Activated CD8-positive, alpha-beta T cell treated with anti-CD3 and anti-CD28 coated beads for 36 hours (primary cell): ENCODE measurements around the gene PIK3C2G. TPM values are rescaled to one million over a fixed set of nuclear protein-coding genes. Genes with fewer than 3 reads are reported as not detected.

Experiments used
- ATAC-seq: fragments of 200-7000 bp; cut with Tn5 transposase; one replicate; pipeline ENCODE4 v1.10.0; 2021; ENCODE audit warnings: mild to moderate bottlenecking, moderate library complexity
- CTCF ChIA-PET: fragments of 350-600 bp; sonication (Branson Sonifier 250); formaldehyde crosslinking; loops from one replicate; lab custom pipeline; 2021; ENCODE audit warnings: antibody characterized with exemption; lab: Charles Lee
- POLR2A ChIA-PET: fragments of 350-600 bp; sonication (Branson Sonifier 250); formaldehyde crosslinking; loops from one replicate; lab custom pipeline; 2021; ENCODE audit warnings: antibody characterized with exemption; lab: Charles Lee
- DNase-seq: peaks from one replicate; pipeline ENCODE4 v3.0.0-alpha.2; 2020
- H3K27ac Mint-ChIP-seq: one replicate; pipeline ENCODE4 v1.8.0; 2021; ENCODE audit warnings: mild to moderate bottlenecking, mixed read lengths
- H3K27me3 Mint-ChIP-seq: one replicate; pipeline ENCODE4 v1.8.0; 2021; ENCODE audit warnings: mixed read lengths
- H3K36me3 Mint-ChIP-seq: one replicate; pipeline ENCODE4 v1.8.0; 2021; ENCODE audit warnings: low read depth, mixed read lengths
- H3K4me1 Mint-ChIP-seq: one replicate; pipeline ENCODE4 v1.8.0; 2021; ENCODE audit warnings: low read depth, mixed read lengths
- H3K4me3 Mint-ChIP-seq: one replicate; pipeline ENCODE4 v1.8.0; 2021; ENCODE audit warnings: mild to moderate bottlenecking, moderate library complexity, mixed read lengths
- H3K9me3 Mint-ChIP-seq: one replicate; pipeline ENCODE4 v1.8.0; 2021; ENCODE audit warnings: mixed read lengths
- CTCF ChIP-seq: fragments of 200-600 bp; IDR thresholded peaks from one replicate; pipeline ENCODE4 v1.8.0; 2022; ENCODE audit warnings: antibody characterized with exemption, mild to moderate bottlenecking
- intact Hi-C: fragments of 100-400 bp; cut with micrococcal nuclease; formaldehyde crosslinking; loops from one replicate; pipeline ENCODE4 v1.10.0; 2022
- total RNA-seq, 2 experiments: library from RNA; stranded (reverse); gene quantifications; one replicate each; pipeline ENCODE4 v1.2.3, GENCODE V29; 2021

The PIK3C2G gene
- total RNA-seq, 2 experiments from 2014 or later, result not detected

GRCh38 chr12:18373181-18373580 lies 111.9 kb downstream of the PIK3C2G start:
- ATAC-seq (no peak), DNase-seq (no peak)
- POLR2A ChIA-PET, result no interaction called here
- H3K27ac Mint-ChIP-seq, result no peak overlapping the region
- no peaks in the 10 kb centered on the region for H3K4me1 Mint-ChIP-seq
- no peaks in the 10 kb centered on the region for H3K27me3 Mint-ChIP-seq
- TF ChIP-seq CTCF, result no peak
- no peaks in the 10 kb centered on the region for H3K36me3 Mint-ChIP-seq
- intact Hi-C loops, result no loop called here
- CTCF ChIA-PET, result no interaction called here
- no peak overlapping the region for H3K4me3 Mint-ChIP-seq
- peaks cover 8% of the 10 kb centered on the region for H3K9me3 Mint-ChIP-seq

- ChIA-PET CTCF (no interaction called here), POLR2A (no interaction called here)
- no peak overlapping the region for H3K4me3 Mint-ChIP-seq
- intact Hi-C loops, result no loop called here
- no peak for ATAC-seq
- TF ChIP-seq CTCF, result no peak
- no peak for DNase-seq
- no peaks in the 10 kb centered on the region for H3K27me3 Mint-ChIP-seq
- no peaks in the 10 kb centered on the region for H3K36me3 Mint-ChIP-seq
- peaks cover 7% of the 10 kb centered on the region for H3K9me3 Mint-ChIP-seq
- no peaks in the 10 kb centered on the region for H3K4me1 Mint-ChIP-seq
- no peak overlapping the region for H3K27ac Mint-ChIP-seq
These were observed 113.8 kb downstream of the PIK3C2G start for GRCh38 chr12:18375131-18375530.

GRCh38 chr12:18375583-18375982 lies 114.3 kb downstream of the PIK3C2G start:
- no peaks in the 10 kb centered on the region for H3K27me3 Mint-ChIP-seq
- TF ChIP-seq CTCF, result no peak
- no peak overlapping the region for H3K27ac Mint-ChIP-seq
- POLR2A ChIA-PET, result no interaction called here
- no peaks in the 10 kb centered on the region for H3K4me1 Mint-ChIP-seq
- DNase-seq (no peak), ATAC-seq (no peak)
- CTCF ChIA-PET, result no interaction called here
- intact Hi-C loops, result no loop called here
- no peak overlapping the region for H3K4me3 Mint-ChIP-seq
- H3K36me3 Mint-ChIP-seq, result no peaks in the 10 kb centered on the region
- H3K9me3 Mint-ChIP-seq, result peaks cover 6% of the 10 kb centered on the region

GRCh38 chr12:18382236-18382885 lies 121.0 kb downstream of the PIK3C2G start:
- no peak overlapping the region for H3K4me3 Mint-ChIP-seq
- no peak for TF ChIP-seq CTCF

GRCh38 chr12:18383203-18383602 lies 121.9 kb downstream of the PIK3C2G start:
- no peak for ATAC-seq

More at GRCh38 chr12:18382236-18382885, 121.0 kb downstream of the PIK3C2G start:
- no peaks in the 10 kb centered on the region for H3K4me1 Mint-ChIP-seq
- POLR2A ChIA-PET, result no interaction called here
- CTCF ChIA-PET, result no interaction called here
- no peak overlapping the region for H3K27ac Mint-ChIP-seq
- H3K36me3 Mint-ChIP-seq, result no peaks in the 10 kb centered on the region
- H3K9me3 Mint-ChIP-seq, result peaks cover 11% of the 10 kb centered on the region
- H3K27me3 Mint-ChIP-seq, result no peaks in the 10 kb centered on the region
- ATAC-seq (no peak), DNase-seq (no peak)
- intact Hi-C loops, result no loop called here

More at GRCh38 chr12:18383203-18383602, 121.9 kb downstream of the PIK3C2G start:
- TF ChIP-seq CTCF, result no peak
- H3K4me1 Mint-ChIP-seq, result no peaks in the 10 kb centered on the region
- CTCF ChIA-PET, result no interaction called here
- H3K27me3 Mint-ChIP-seq, result no peaks in the 10 kb centered on the region
- POLR2A ChIA-PET, result no interaction called here
- no peak for DNase-seq
- no peak overlapping the region for H3K4me3 Mint-ChIP-seq
- H3K27ac Mint-ChIP-seq, result no peak overlapping the region
- H3K9me3 Mint-ChIP-seq, result peaks cover 11% of the 10 kb centered on the region
- intact Hi-C loops, result no loop called here
- no peaks in the 10 kb centered on the region for H3K36me3 Mint-ChIP-seq
